Stromal cell of bone marrow (primary cell): ENCODE results near the gene BACE1-AS.
A peak's percentile ranks its signal among the peaks of the same experiment; 100 is the strongest.
"Not testable (repeated sequence)": the region's sequence is repeated elsewhere in the genome, so short reads cannot be mapped to it uniquely, and the experiment has no call there.

Experiments used
- DNase-seq: peaks from one replicate; pipeline ENCODE4 v3.0.0-alpha.2; 2012; ENCODE audit warnings: low read depth

Gene BACE1-AS

GRCh38 chr11:117290809-117291396, at the start of gene BACE1-AS:
BACE1-AS (plus strand) TSS chr11:117291346.
- no peak for DNase-seq

GRCh38 chr11:117248341-117248740, 42.8 kb upstream of the BACE1-AS start:
- DNase-seq, result no peak

GRCh38 chr11:117249571-117249970, 41.6 kb upstream of the BACE1-AS start:
- no peak for DNase-seq

GRCh38 chr11:117251506-117251905, 39.6 kb upstream of the BACE1-AS start:
- no peak for DNase-seq

- no peak for DNase-seq
Observed at GRCh38 chr11:117255966-117256365, 35.2 kb upstream of the BACE1-AS start.

- DNase-seq, result no peak
Observed at GRCh38 chr11:117256573-117256972, 34.6 kb upstream of the BACE1-AS start.

DNA sequence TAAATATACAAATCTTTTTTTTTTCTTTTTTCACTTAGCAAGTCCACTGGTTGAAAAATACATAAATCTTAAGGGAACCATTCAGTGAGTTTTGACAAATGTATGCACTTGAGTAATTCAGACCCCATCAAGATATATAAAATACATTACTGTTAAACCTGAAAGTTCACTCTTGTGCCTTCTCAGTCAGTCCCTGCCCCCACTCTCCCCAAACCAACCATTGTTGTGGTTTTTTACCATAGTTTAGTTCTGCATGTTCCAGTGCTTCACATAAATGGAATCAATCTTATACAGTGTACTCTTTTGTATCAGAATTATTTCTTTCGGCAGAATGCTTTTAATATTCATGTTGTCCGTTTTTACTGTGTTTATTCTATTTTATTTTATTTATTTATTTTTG, 32.6 kb upstream of the BACE1-AS start:
- DNase-seq, result no peak

- no peak for DNase-seq
Observed at GRCh38 chr11:117259417-117259816, 31.7 kb upstream of the BACE1-AS start.

- DNase-seq, result not testable (repeated sequence)
Observed at GRCh38 chr11:117264624-117265323, 26.4 kb upstream of the BACE1-AS start.

DNA sequence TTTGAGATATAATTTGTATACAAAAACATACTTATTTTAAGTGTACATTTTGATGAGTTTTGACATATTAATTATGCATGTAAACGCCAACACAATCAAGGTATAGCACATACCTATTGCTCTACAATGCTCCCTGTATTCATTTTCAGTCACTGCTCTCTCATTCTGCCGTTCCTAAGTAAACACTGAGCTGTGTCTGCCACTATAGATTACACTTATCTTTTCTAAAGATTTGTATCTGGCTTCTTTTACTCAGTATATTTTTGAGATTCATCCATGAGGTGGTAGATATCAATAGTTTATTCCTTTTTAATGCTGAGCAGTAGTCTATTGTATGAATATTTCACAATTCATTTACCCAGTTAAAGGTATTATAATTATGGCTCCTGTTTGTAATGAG, 25.4 kb upstream of the BACE1-AS start:
- no peak for DNase-seq

DNA sequence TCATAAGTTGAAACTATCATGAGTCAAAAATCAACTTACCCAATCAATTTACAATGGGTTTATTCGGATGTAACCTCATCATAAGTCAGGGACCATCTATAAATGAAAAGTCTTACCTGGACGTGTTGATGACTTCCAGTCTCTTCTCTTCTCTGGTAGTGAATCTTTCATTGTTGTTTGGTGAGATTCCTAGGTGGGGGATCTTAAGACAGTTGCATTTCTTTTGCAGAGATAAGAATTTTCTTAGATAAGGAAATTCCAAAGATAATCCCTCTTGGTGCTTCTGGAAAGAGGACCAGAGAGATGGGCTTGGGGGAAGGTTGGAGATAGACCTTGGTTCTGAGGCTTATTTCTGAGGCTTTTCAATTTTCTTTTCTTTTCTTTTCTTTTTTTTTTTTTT, 21.3 kb upstream of the BACE1-AS start:
- DNase-seq, result no peak

- DNase-seq, result no peak
Observed at GRCh38 chr11:117271208-117271607, 19.9 kb upstream of the BACE1-AS start.

DNA sequence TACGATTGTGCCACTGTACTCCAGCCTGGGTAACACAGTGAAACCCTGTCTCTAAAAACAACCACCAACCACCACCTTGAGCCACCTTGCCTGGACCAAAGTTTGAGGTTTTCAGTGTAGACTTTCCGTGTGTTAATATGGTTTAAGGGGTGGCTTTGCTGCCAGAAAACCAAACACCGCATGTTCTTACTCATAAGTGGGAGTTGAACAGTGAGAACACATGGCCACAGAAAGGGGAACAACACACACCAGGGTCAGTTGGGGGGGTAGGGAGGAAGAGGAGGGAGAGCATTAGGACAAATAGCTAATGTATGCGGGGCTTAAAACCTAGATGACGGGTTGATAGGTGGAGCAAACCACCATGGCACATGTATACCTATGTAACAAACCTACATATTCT, 19.0 kb upstream of the BACE1-AS start:
- DNase-seq, result not testable (repeated sequence)

- peak; percentile 66 for DNase-seq
Observed at GRCh38 chr11:117273550-117274289, 17.4 kb upstream of the BACE1-AS start.

GRCh38 chr11:117278347-117278746, 12.8 kb upstream of the BACE1-AS start:
- DNase-seq, result no peak

- no peak for DNase-seq
Observed at GRCh38 chr11:117279711-117280376, 11.3 kb upstream of the BACE1-AS start.

- peak; percentile 94 for DNase-seq
Observed at GRCh38 chr11:117281159-117281558, 10.0 kb upstream of the BACE1-AS start.

DNA sequence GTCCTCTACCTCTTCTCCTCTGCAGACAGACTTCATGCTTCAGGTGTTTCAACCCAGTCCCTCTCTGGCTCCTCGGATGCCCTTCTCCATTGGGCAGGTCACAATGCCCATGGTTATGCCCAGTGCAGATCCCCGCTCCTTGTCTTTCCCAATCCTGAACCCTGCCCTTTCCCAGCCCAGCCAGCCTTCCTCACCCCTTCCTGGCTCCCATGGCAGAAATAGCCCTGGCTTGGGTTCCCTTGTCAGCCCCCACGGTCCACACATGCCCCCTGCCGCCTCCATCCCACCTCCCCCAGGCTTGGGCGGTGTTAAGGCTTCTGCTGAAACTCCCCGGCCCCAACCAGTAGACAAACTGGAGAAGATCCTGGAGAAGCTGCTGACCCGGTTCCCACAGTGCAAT, 9.3 kb upstream of the BACE1-AS start:
- DNase-seq, result no peak

GRCh38 chr11:117282956-117283355, 8.2 kb upstream of the BACE1-AS start:
- DNase-seq, result no peak

GRCh38 chr11:117284053-117284452, 7.1 kb upstream of the BACE1-AS start:
- DNase-seq, result no peak

GRCh38 chr11:117286588-117286987, 4.6 kb upstream of the BACE1-AS start:
- DNase-seq, result no peak

GRCh38 chr11:117287668-117288067, 3.5 kb upstream of the BACE1-AS start:
- no peak for DNase-seq

DNA sequence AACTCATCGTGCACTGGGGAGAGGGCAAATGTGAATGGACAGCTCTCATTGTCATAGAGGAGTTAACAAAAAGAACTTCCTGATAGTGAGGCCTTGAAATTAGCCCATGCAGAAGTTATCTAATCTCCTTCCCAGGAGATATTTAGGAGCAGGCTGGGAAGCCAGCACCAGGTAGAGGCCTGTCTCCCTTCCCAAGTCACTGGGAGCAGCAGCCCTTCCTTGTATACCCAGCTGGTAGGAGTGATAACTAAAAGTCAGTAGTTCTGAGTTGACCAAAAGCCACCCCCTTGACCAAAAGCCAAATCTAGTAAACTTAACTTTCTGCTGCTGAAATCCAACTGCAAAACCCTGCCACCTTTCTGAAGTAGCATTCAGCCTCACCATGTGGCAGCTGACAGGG, 1.4 kb upstream of the BACE1-AS start:
- no peak for DNase-seq
